ENCODE measurements around the gene KRT7.
A peak's percentile ranks its signal among the peaks of the same experiment; 100 is the strongest.

The KRT7 gene

GRCh38 chr12:52212701-52213563 is 20.1 kb upstream of the KRT7 start:
- no peak for DNase-seq

GRCh38 chr12:52213564-52214420 is 19.3 kb upstream of the KRT7 start:
- DNase-seq = peak; percentile 86

DNA sequence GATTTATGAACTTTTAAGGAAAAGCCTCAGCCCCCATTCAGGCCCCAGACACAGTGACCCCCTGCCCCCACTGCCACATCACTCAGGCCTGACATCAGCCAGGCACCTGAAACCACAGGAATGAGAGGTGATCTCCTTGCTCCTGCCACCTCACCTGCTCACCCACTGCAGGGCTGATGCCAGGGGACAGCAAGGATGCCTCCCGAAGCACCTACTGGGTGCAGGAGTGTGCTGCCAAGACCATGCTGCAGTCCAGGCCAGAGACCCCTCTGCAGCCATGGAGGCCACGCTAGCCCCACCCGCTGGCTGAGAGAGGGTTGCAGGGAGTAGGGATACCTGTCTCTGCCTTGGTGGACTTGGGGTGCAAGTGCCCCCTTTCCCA is 18.6 kb upstream of the KRT7 start:
- DNase-seq = no peak

DNA sequence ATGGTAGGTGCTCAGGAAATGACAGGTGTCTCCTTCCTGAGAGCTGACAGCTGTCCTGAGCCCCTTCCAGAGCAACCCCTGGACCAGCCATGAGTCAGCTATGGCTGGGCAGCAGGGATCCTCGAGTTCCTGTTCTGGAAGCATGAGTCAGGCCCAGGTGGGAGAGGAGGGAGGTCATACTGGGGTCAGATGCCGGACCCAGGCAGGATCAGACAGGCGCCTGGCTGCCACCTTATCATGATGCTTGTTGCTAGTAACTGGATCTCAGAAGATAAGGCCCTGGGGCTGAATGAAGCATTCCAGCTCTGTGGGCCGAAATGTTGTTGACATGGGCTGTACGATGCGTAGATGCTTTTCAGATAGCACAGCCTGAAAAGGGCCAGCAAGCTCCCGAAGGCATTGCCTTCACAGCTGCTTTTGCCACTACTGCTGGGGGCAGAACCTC is 17.4 kb upstream of the KRT7 start:
- DNase-seq = no peak

GRCh38 chr12:52216100-52216499 is 16.9 kb upstream of the KRT7 start:
- DNase-seq = no peak

- no peak for DNase-seq
Observed at GRCh38 chr12:52216807-52217206, 16.2 kb upstream of the KRT7 start.

- no peak for DNase-seq
Observed at GRCh38 chr12:52217223-52217622, 15.8 kb upstream of the KRT7 start.

- no peak for DNase-seq
Observed at GRCh38 chr12:52218001-52218400, 15.0 kb upstream of the KRT7 start.

- no peak for DNase-seq
Observed at GRCh38 chr12:52220477-52220876, 12.6 kb upstream of the KRT7 start.

DNA sequence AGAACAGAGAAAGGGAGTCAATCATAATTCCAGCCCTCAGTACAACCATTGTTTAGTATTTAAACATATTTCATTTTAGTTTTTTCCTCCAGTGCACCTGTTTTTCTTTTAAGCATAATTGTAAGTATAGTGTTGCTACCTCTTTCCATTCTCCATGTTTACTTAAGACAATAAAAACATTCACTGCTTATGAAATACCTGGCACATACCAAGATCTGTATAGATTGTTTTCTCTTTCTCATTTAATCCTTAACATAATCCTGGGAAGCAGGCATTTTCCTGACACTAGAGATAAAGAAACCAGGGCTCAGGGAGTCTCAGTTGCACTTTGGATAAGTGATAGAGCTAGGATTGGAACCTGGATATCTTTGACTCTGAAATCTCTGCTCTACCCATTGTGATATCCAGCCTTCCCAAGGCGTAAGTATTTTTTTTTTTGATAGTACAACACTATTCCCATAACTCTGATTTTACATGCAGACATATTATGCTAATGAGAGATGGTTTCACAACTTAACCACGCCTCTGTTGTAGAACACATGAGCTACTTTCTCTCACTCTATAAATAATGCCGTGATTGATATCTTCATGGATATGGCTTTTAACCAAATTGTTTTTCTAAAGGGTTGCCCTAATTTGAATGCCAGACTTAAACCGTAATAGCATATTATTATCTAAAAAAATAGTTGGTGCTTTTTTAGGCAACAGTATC is 11.8 kb upstream of the KRT7 start:
- no peak for DNase-seq

GRCh38 chr12:52221912-52222457 is 11.1 kb upstream of the KRT7 start:
- DNase-seq = peak; percentile 71

GRCh38 chr12:52222692-52223091 is 10.4 kb upstream of the KRT7 start:
- no peak for DNase-seq

- no peak for DNase-seq
Observed at GRCh38 chr12:52223406-52224039, 9.5 kb upstream of the KRT7 start.

- DNase-seq = no peak
Observed at GRCh38 chr12:52224151-52224550, 8.9 kb upstream of the KRT7 start.

GRCh38 chr12:52225752-52226151 is 7.3 kb upstream of the KRT7 start:
- DNase-seq = no peak

- no peak for DNase-seq
Observed at GRCh38 chr12:52226446-52226845, 6.6 kb upstream of the KRT7 start.

DNA sequence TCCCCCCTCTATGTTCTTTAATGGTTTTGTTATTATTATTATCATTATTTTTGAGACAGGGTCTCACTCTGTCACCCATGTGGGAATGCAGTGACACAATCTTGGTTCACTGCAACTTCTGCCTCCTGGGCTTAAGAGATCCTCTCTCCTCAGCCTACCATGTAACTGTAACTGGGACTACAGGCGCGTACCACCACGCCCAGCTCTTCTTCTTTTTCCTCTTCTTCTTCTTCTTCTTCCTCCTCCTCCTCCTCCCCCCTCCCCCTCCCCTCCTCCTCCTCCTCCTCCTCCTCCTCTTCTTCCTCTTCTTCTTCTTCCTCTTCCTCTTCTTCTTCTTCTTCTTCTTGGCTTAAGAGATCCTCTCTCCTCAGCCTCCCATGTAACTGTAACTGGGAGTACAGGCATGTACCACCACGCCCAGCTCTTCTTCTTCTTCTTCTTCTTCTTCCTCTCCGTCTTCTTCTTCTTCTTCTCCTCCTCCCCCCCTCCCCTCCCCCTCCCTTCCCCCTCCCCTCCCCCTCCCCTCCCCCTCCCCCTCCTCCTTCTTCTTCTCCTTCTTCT is 5.4 kb upstream of the KRT7 start:
- no peak for DNase-seq

DNA sequence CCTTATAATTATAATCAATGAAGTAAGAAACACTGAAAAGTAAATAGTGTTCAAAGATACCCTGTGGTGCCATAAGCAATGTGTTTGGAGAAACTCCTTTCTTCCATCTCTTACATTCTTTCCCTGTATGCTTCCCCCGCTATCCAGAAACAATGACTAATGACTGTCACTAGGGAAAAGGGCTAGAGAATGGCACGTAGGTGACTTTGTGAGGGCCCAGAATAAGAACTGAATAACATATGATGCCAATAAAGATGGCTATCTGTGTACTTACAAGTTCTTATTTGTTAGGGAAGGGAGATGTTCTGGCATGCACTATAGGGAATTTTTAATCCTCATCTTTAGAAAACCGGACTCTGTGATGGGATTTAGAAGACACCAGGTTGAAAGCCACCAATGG is 4.7 kb upstream of the KRT7 start:
- DNase-seq = no peak

GRCh38 chr12:52228931-52229330 is 4.1 kb upstream of the KRT7 start:
- DNase-seq = no peak

DNA sequence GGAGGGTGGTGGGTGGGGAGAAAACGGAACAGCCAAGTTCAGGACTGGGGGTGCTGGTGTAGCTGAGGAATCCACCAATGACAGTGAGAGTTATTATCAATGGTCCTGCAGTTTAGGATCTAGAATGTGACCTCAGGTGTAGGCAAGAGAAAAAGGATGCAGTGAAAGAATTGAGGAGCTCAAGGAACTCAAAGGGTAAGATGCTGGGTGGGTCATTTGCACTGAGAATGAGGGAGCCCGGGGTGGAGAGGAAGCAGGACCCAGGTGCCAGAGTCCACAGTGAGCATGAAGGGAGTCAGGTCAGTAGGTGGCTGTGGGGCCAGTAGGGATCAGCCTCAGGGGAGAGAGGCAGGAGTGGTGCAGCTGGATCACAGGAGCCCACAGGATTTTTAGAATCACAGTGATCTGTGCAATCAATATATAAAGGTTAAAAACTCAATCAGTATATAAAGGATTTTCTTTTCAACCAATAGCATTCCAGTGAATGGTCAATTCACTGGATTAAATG is 3.2 kb upstream of the KRT7 start:
- no peak for DNase-seq

GRCh38 chr12:52230364-52231281 is 2.4 kb upstream of the KRT7 start:
- DNase-seq = no peak

Measured in eye (tissue), 1 donor.